Measurements from ENCODE around the gene ANO9.
A peak's percentile ranks its signal among the peaks of the same experiment; 100 is the strongest.
"Not testable (repeated sequence)": the region's sequence is repeated elsewhere in the genome, so short reads cannot be mapped to it uniquely, and the experiment has no call there.

Gene ANO9

DNA sequence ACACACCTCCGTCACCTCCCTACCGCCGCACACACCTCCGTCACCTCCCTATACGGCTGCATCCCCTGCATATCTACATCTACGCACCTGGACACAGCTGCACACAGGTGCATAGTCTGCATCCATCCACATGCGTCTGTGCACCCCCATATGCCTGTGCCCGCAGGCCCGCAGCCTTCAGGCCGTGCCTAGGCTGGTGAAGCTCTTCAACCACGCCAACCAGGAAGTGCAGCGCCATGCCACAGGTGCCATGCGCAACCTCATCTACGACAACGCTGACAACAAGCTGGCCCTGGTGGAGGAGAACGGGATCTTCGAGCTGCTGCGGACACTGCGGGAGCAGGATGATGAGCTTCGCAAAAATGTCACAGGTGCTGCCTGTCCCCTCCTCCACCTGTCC, 43.0 kb downstream of the ANO9 start:
- DNase-seq, result peak; percentile 38

DNA sequence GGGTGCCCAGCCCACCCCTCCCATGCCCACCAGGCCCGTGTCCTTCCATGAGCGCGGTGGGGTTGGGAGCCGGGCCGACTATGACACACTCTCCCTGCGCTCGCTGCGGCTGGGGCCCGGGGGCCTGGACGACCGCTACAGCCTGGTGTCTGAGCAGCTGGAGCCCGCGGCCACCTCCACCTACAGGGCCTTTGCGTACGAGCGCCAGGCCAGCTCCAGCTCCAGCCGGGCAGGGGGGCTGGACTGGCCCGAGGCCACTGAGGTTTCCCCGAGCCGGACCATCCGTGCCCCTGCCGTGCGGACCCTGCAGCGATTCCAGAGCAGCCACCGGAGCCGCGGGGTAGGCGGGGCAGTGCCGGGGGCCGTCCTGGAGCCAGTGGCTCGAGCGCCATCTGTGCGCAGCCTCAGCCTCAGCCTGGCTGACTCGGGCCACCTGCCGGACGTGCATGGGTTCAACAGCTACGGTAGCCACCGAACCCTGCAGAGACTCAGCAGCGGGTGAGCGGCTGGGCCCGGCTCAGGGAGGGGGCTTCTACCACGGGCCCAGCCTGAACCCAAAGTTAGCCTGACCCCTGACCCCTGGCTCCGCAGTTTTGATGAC, 44.8 kb downstream of the ANO9 start:
- peak; percentile 86 for DNase-seq

DNA sequence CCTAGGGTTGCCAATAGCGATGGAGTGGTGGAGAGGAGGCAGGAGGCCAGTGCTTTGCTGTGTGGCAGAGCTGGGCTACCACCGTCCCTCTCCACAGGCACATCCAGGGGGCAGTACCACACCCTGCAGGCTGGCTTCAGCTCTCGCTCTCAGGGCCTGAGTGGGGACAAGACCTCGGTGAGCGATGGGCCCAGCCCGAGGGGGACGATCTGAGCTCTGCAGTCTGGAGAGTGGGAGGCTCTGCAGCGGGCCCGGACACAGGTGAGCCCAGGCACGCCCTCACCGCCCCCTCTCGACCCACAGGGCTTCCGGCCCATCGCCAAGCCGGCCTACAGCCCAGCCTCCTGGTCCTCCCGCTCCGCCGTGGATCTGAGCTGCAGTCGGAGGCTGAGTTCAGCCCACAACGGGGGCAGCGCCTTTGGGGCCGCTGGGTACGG, 45.3 kb downstream of the ANO9 start:
- DNase-seq, result peak; percentile 26

GRCh38 chr11:395866-396265, 45.9 kb downstream of the ANO9 start:
- DNase-seq, result no peak

DNA sequence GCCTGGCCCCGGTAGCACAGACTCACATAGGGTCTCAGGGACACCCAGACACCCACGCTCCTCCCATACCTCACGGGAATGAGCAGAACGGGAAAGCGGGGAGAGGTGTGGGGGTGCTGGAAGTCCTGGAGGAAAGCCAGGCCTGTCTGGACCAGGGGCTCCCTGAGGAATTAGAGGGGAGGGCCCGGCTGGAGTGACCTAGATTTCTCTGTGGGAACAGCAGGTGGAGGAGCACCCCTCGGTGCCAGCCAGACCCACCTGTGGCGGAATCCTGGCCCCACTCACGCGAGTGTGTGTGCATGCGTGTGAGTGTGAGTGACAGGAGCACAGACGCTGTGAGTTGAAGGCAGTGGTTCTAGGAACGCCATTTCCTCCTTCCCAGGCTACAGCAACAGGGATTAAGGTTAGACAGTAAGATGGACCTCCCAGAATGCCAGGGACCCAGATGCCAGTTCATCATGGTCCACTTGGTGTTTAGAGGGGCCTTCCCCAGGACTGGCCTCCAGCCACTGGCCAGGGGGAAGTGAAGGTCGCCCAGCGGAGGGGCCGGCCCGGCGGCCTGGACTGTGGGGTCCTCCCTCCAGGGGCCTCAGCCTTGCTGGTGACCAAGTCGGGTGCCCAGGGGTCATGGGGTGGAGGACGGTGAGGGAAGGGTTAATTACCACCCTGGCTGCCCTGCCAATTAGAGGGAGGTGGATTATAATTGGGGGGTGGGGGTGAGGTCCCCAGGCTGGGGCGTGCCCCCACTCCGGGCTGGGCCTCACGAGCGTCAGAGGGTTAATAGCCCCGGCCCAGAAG, 46.8 kb downstream of the ANO9 start:
- no peak for DNase-seq

GRCh38 chr11:394034-394857, 47.6 kb downstream of the ANO9 start, which contains the start of gene PKP3:
TSS of gene PKP3 (plus strand) at chr11:394209. CDS start at chr11:394293, 84 bp downstream.
- DNase-seq, result no peak

DNA sequence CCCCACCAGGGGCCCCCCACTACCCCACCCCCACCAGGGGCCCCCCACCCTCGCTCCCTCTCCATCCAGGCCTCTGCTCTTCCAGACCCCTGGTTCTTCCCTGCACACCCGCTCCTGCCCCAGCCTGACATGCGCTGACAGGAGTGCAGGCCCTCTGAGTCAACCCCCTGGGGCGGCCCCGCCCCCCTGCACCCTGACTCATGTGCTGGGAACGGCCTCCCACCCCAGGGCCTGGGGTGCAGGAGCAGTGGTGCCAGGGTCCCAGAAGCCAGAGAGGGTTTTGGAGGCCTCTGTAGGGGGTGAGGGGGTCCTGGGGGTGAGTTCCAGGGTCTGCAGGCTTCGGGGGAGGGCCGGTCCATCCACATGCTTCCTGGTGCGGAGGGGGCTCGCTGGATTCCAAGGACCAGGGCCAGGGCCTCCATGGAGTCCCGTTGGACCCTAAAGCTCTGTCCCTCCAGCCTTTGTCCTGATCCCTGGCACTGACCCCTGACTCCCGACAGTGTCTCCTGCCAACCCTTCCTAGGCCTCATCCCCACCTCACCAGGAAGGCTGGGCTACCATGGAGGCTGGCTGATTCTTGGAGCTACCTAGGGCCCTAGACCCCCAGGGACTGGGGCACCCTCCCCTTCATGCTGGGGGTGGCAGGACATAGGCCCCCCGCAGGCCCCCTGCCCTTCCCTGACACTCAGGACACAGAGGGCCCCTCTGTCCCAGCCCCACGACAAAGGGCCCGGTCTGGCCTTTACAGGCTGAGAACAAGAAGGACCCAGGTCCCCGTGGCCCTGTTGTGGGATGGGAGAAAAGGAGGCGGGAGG, 48.4 kb downstream of the ANO9 start:
- no peak for DNase-seq

DNA sequence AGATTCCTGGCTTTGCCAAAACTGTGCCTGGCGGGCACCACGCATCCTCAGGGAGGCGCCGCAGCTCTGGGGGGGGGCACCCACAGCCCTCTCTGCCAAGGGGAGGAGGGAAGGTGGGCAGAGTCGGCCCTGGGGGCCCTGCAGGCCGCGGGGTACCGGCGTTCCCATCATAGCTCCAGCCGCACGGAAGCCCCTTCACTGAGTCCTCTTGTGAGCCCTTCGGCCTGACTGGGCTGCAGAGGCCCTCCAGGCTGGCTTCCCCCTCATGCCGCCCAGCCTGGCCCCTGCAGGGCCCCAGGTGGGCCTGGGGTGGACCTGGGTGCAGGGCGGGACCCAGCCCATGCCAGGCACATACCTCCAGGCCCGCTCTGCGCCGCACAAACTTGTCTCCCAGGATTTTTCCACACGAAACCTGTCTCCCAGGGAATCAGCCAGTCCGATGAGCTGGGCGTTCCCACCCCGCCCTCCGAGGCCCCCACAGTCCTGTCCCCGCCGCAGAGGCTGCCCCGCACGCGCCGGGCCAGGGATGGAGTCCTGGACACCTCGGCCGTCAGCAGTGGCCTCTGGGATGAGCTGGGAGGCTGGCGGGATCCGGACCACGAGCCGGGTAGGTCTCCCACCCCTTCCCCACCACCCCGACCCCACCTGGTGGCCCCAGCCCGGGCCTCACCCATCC, 49.6 kb downstream of the ANO9 start:
- no peak for DNase-seq

- no peak for DNase-seq
Measured at GRCh38 chr11:391117-392017, 50.4 kb downstream of the ANO9 start.

- peak; percentile 63 for DNase-seq
Measured at GRCh38 chr11:390175-390574, 51.6 kb downstream of the ANO9 start.

DNA sequence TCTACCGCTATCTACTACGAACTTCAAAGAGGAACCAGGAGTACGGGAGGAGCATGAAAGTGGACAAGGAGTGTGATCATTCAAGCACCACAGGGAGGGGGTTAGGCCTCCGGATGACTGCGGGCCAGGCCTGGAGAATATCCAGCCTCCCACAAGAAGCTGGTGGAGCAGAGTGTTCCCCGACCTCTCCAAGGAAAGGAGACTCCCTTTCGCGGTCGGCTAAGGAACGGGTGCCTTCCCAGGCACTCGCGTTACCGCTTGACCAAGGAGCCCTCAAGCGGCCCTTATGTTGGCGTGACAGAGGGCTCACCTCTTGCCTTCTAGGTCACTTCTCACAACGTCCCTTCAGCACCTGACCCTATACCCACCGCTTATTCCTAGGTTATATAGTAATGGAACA, 52.4 kb downstream of the ANO9 start:
- DNase-seq, result not testable (repeated sequence)

DNA sequence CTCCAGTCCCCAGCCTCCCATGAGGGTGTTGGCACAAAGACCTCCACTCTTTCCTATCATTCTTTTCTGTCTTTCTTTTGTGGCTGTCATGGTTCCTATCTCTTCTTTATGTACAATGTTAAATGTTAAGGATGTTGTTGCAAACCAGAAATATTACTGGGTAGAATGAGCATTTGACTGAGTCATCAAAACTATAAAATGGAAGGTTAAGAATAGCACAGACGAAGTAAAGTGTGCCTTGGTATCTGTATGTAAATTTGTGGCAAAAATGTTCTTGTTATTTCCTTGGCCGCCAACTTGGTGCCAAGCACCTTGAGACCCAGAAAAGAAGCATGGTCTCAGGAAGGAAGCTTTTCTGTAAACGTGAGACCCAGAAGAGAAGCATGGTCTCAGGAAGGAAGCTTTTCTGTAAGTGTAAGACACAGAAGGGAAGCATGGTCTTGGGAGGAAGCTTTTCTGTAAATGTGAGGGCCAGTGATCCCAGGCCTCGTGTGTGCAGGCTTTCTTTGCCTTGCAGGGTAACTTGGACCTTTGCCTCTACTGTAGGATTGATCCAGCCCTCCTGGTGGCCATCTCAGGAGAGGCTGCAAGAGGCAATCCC, 54.5 kb downstream of the ANO9 start:
- no peak for DNase-seq

DNA sequence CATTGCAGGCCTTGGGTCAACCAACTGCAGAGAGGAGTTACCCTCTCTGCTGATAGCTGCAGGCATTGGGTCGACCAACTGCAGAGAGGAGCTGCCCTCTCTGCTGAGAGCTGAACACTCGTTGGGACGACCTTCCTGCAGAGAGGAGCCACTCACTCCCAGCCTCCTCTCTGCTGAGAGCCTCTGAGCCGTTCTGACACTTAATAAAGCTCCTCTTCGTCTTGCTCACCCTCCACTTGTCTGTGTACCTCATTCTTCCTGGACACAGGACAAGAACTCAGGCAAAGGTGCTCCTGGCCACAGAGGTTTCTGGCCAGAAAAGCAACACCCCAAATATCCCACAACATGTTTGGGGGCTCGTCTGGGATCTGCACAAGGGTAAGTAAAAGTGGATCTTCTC, 55.3 kb downstream of the ANO9 start:
- no peak for DNase-seq

DNA sequence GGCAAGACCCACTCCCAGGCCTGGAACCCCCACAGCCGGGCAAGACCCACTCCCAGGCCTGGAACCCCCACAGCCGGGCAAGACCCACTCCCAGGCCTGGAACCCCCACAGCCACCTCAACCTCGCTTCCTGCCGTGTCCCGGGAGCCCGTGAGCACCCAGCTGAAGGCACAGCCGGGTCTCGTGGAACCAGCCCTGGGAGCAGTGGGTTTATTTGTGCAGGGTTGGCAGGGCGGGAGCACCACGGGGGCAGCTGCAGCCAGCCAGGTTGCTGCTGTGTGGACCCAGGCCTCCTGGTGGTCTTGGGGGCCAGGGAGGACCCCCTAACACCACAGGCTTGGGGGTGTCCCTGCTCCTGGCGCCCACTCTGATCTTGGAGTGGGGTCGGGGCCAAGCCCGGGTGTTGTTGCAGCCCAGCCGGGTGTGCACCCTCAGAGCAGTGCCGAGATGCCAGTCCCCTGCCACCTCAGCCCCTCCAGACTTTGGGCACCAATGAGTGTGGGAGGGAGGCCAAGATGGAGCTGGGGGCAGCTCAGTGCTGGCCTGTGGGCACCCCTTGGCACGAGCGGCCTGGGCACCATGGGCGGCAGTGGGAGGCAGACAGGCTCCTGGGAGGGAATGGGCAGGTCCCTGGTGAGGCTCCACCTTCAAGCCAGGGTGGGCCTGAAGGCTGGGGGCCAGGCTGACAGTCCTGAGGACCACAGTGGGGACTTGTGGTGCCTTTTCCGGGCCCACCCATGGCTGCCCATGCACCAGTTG, 56.0 kb downstream of the ANO9 start:
- DNase-seq, result no peak

DNA sequence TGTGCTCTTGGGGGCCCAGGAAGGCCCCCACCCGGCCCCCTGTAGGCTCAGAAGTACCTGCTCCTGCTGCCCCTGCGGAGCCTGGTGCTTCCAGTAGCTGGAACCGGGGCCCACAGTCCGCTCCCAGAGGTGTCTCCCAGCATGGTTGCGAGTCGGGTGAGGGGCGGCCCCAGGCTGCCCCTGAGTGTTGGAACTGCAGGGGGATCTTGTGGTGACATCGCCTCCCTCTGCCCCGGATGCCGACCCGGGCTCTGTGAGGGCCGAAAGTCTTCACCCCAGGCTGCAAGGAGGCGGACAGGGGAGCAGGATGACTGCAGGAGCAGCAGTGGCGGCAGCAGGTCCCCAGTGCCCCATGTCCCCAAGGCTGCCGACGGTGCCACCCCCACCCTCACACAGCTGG, 57.3 kb downstream of the ANO9 start:
- DNase-seq, result no peak

DNA sequence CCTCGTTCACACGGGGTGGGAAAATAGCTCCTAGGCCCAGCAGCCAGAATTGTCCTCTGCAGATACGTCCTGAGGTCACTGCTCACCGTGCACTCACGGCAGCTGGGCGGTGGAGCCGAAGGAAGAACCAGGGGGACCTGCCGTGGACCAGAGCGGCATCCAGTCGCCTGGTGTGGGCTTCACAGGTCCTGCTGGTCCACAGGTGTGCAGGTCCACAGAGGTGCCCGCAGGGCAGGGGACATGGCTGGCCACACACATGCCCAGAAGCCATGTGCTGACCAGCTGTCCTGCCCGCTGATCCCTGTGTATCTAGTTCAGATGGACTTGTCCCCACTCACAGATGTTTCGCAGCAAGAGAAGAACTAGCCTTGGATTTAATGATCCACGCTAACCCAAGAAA, 58.4 kb downstream of the ANO9 start:
- no peak for DNase-seq

DNA sequence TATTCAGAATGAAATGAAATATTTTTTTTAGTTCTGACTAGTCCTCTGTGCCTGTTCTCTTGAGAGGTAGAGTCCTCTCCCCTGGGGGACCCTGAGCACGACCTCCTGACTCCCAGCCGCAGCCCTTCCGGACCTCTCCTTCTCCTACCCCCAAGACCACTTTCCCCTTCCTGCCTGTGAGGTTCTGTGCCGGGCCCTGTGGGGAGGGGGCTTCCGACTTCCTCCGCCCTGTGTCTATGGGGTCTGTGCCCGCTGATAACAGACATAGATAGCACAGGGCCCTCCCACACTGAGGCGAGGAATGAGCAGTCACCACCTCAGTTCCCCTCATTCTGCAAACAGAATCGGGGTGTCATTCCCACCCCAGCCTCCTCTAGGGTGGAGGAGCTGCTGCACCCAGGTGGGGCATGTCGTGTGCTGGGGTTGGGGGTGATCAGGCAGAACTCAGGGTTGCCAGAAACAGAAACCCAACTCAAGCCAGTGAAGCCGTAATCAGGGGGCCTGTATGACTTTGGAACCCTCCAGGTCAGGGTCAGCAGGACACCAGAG, 59.7 kb downstream of the ANO9 start:
- no peak for DNase-seq

- no peak for DNase-seq
Measured at GRCh38 chr11:381501-382072, 60.2 kb downstream of the ANO9 start.

GRCh38 chr11:380996-381395, 60.8 kb downstream of the ANO9 start:
- no peak for DNase-seq
